Activated CD8-positive, alpha-beta memory T cell treated with anti-CD3 and anti-CD28 coated beads, Interleukin-2, amount 50 U/mL, for 48 hours (primary cell): Measurements from ENCODE around the gene P2RY8.
A peak's percentile ranks its signal among the peaks of the same experiment; 100 is the strongest.
"Not testable (repeated sequence)": the region's sequence is repeated elsewhere in the genome, so short reads cannot be mapped to it uniquely, and the experiment has no call there.

Experiments
- DNase-seq: peaks from one replicate; pipeline ENCODE4 v3.0.0-alpha.2; 2020

The P2RY8 gene

DNA sequence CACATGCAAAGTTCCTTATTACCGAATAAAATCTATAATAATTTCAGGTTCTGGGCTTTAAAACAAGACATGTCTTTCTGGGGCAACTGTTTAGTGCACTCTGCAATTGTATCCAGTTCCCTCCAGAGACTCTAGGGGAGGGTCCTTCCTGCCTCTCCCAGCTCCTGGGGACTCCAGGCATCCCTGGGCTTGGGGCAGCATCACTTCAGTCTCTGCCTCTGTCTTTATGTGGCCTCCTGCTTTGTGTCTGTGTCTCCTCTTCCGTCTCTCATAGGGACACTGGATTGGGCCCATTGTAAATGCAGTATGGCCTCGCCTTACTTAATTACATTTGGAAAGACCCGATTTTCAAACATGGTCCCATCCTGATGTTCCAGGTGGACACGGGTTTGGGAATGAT is 73.4 kb downstream of the P2RY8 start:
- peak; percentile 53 for DNase-seq

DNA sequence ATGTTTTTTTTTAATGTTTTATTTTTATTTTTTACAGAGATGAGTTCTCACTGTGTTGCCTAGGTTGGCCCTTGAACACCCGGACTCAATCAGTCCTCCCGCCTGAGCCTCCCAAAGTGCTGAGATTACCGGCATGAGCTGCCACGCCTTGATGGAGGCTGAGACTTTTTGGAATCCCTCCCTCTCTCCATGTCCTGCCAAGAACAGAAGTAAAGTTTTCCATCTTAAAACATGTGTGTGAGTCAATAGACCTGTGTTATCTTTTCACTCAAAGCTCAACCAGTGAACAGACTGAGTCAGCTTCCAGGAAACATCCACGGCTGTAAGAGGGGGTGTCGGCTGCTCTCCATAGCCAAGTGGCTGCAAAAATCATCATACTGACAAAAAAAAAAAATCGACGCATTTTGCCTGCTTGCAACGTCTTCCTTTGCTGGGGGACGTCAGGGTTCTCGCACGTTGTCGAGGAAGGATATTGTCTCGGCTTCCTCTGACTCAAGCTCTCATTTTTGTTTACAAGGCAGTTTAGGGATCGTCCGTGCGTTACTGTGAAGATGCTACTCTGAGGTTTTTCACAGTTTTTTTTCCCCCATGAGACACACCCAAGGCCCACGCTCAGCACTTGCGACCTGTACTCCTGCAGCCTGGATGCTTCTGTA is 74.3 kb downstream of the P2RY8 start:
- DNase-seq: peak; percentile 74

DNA sequence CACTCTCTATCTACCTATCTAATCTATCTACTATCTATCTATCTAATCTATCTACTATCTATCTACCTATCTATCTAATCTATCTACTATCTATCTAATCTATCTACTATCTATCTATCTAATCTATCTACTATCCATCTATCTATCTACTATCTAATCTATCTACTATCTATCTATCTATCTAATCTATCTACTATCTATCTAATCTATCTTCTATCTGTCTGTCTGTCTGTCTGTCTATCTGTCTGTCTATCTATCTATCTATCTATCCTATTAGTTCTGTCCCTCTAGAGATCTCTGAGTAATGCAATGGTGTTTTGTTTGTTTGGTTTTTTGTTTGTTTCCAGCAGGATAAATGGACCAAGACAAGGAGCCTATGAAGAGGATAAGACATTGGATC is 74.9 kb downstream of the P2RY8 start:
- no peak for DNase-seq

DNA sequence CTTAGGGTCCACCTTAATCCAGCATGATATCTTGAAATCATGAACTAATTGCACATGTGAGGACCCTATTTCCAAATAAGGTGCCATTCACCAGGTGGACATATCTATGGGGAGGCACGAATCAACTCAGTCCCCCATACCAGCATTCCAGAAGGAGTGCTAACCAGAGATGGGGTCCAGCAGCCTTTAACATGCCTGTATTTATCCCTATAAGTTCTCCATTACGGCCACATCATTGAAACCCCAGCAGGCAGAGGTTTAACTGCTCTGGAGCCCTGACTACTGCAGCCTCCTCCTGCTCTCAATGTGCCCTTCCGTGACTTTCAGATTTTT is 81.1 kb downstream of the P2RY8 start:
- DNase-seq: peak; percentile 17

DNA sequence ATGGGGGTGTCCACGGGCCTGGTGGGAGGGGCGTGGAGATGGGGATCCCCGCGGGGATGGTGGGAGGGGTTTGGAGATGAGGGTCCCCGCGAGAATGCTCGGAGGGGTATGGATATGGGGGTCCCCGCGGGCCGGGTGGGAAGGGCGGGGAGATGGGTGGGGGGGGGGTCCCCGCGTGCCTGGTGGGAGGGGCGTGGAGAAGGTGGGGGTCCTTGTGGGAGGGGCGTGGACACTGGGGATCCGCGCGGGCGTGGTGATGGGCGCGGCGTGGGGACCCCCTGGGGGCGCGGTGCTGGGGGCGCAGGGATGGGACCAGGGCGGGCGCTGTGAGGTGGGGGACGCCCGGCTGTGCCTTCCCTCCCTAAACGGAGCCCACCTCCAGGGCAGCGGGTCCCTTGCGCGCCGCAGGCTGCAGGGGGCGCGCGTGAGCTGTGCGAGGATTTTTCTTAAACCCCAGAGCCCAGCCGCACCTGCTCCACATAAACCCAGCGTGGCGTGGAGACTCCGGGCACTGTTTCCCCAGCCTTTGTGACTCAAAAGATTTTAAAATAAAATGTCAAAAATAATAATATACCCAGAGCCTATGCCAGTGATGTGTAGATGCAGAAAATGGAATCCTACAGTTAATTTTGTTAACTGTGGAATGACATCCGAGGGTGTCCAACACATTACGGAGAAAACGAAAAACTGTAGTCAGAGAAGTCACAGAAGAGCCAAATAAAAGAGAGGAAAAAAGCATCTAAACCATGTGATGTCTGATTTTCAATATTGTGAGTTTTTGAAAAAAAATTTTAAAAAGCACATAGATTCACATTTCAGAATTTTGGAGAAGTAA is 82.8 kb downstream of the P2RY8 start:
- peak; percentile 99 for DNase-seq

DNA sequence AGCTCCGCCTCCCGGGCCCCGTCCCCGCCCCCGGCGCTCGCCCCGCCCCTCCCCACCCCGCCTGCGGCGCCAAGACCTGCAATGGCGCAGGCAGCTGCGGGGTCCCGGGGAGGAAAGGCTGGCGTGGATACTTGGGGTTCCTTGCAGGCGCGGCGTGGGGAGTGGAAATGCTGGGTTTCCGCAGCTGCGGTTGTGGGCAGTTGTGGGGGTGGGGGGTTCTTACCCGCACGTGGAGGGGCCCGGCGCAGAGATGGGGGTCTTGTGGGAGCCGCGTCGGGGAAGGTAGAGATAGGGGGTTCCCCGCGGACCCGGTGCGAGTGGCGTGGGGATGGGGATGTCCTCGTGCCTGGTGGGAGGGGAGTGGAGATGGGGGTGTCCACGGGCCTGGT is 83.6 kb downstream of the P2RY8 start:
- DNase-seq: no peak

DNA sequence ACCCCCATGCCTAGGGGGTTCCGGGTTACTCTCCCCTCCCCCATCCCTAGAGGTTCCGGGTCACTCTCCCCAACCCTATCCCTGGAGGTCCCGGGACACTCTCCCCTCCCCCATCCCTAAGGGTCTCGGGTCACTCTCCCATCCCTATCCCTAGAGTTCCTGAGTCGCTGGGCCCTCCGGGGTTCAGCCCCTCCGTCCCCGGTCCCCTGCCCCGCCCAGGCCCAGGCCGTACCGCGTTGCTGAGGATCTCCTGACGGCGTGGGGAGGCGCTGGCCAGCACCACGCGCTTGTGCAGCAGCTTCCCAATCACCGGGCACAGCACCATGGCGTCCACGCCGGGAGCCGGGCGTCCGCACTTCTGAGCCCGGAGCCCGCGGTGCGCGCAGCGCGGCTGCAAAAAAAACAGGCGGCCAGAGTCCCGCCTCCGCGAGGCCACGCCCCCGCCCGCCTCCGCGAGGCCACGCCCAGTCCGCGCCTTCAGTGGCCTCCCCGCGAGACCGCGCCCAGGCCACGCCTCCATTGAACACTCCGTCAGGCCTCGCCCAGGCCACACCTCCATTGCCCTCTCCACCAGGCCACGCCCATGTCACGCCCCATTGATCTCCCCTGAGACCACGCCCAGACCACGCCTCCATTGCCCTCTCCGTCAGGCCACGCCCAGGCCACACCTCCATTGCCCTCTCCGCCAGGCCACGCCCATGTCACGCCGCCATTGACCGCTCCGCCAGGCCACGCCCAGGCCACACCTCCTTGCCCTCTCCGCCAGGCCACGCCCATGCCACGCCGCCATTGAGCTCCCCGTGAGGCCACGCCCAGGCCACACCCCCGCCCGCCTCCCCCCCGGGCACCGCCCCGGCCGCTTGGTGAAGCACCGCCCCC is 84.2 kb downstream of the P2RY8 start, which contains the start of gene ASMTL:
TSS of gene ASMTL (minus strand) at position 394 of the 879 bp plus-strand sequence. CDS start at position 325, 69 bp downstream.
- DNase-seq: peak; percentile 100

DNA sequence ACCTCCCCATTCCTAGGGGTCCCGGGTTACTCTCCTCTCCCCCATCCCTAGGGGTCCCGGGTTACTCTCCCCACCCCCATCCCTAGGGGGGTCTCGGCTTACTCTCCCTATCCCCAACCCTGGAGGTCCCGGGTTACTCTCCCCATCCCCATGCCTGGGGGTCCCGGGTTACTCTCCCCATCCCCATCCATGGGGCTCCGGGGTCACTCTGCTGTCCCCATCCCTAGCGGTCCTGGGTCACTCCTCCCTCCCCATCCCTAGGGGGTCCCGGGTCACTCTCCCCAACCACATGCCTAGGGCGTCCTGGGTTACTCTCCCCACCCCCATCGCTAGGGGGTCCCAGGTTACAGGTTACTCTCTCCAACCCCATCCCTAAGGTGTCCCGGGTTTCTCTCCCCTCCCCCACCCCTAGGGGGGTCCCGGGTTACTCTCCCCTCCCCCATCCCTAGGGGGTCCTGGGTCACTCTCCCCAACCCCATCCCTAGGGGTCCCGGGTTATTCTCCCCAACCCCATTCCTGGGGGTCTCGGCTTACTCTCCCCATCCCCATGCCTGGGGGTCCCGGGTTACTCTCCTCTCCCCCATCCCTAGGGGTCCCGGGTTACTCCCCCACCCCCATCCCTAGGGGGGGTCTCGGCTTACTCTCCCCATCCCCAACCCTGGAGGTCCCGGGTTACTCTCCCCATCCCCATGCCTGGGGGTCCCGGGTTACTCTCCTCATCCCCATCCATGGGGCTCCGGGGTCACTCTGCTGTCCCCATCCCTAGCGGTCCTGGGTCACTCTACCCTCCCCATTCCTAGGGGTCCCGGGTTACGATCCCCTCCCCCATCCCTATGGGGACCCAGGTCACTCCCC is 85.1 kb downstream of the P2RY8 start:
- DNase-seq: no peak

DNA sequence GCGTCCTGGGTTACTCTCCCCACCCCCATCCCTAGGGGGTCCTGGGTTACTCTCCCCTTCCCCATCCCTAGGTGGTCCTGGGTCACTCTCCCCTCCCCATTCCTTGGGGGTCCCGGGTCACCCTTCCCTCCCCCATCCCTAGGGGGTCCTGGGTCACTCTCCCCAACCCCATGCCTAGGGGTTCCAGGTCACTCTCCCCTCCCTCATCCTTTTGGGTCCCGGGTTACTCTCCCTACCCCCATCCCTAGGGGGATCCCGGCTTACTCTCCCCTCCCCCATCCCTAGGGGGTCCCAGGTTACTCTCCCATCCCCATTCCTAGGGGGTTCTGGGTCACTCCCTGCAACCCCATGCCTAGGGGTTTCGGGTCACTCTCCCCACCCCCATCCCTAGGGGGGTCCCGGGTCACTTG is 85.7 kb downstream of the P2RY8 start:
- DNase-seq: no peak

DNA sequence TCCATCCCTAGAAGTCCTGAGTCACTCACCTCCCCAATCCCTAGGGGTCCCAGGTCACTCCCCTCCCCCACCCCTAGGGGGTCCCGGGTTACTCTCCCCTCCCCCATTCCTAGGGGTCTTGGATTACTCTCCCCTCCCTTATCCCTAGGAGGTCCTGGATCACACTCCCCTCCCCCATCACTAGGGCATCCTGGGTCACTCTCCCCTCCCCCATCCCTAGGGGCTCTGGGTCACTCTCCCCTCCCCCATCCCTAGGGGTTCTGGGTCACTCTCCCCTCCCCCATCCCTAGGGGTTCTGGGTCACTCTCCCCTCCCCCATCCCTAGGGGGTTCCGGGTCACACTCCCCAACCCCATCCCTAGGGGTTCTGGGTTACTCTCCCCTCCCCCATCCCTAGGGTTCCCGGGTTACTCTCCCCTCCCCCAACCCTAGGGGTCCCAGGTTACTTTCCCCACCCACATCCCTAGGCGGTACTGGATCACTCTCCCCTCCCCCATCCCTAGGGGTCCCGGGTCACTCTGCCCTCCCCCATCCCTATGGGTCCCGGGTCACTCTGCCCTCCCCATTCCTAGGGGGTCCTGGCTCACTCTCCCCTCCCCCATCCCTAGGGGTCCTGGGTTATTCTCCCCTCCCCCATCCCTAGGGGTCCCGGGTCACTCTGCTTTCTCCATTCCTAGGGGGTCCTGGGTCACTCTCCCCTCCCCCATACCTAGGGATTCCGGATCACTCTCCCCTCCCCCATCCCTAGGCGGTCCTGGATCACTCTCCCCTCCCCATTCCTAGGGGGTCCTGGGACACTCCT is 86.4 kb downstream of the P2RY8 start:
- peak; percentile 53 for DNase-seq

DNA sequence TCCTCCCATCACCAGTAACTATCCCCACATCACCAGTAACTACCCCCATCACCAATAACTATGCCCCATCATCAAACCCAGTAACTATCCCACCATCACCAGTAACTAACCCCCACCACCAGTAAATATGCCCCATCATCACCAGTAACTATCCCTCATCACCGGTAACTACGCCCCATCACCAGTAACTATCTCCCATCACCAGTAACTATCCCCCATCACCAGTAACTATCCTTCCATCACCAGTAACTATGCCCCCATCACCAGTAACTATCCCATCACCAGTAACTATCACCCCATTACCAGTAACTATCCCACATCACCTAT is 87.2 kb downstream of the P2RY8 start:
- DNase-seq: no peak

DNA sequence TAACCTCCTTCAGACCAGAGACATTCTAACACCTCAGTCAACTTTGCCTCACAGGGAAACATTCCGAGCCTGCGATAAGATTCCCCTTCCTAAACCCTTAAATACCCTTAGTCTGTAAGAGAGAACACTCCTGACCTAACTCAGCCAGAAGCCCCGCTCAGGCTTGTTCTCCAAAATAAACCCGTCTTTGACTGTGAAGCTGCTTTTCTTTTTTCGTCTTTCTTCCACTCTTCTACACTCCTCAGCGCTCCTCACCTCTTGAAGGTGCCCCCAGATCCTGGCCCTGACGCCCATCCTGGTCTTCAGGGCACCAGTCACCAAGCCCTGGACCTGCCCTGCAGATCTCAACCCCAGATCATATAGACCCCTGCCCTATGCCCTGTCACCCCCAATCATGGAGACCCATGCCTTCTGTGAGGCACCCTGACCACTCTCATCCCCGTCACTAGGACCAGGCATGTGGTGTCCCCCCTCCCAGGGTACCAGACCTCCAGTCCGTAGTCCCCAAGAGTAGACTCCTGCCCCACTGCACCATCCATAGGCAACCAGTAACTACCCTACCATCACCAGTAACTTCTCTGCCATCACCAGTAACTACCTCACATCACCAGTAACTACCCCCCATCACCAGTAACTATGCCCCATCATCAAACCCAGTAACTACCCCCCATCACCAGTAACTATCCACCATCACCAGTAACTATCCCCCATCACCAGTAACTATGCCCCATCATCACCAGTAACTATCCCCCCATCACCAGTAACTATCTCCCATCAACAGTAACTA is 87.8 kb downstream of the P2RY8 start:
- DNase-seq: peak; percentile 46

DNA sequence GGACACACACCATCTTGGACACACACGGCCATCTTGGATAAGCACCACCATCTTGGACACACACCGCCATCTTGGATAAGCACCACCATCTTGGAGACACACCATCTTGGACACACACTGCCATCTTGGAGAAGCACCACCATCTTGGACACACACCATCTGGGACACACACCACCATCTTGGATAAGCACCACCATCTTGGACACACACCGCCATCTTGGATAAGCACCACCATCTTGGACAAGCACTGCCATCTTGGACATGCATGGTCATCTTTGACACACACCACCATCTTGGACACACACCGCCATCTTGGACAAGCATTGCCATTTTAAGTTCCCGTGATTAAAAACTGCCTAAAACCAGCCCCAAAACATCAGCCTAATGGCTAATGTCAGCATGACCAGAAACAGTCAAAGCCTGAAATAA is 88.4 kb downstream of the P2RY8 start:
- peak; percentile 42 for DNase-seq

DNA sequence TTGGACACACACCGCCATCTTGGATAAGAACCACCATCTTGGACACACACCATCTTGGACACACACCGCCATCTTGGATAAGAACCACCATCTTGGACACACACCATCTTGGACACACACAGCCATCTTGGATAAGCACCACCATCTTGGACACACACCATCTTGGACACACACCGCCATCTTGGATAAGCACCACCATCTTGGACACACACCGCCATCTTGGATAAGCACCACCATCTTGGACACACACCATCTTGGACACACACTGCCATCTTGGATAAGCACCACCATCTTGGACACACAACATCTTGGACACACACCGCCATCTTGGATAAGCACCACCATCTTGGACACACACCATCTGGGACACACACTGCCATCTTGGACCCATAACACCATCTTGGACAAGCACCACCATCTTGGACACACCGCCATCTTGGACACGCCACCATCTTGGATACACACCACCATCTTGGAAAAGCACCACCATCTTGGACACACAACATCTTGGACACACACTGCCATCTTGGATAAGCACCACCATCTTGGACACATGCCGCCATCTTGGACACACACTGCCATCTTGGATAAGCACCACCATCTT is 88.9 kb downstream of the P2RY8 start:
- DNase-seq: not testable (repeated sequence)

DNA sequence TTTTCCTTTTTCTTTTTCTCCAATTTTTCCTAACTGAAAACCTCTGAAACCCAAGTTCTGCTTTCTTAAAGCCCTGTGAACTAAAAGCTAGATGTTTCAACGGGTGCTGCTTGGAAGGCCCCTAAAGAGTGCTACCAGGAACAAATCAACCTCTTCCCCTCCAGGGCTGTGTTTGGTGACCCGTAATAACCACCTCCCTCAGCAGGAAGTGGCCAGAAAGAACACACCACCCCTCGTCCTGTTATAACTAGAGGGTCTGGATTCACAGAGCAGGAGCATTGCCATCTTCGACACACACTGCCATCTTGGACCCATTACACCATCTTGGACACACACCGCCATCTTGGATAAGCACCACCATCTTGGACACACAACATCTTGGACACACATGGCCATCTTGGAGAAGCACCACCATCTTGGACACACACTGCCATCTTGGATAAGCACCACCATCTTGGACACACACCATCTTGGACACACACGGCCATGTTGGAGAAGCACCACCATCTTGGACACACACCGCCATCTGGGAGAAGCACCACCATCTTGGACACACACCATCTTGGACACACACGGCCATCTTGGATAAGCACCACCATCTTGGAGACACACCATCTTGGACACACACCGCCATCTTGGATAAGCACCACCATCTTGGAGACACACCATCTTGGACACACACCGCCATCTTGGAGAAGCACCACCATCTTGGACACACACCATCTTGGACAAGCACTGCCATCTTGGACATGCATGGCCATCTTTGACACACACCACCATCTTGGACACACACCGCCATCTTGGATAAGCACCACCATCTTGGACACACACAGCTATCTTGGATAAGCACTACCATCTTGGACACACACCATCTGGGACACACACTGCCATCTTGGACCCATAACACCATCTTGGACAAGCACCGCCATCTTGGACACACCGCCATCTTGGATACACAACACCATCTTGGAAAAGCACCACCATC is 89.7 kb downstream of the P2RY8 start:
- peak; percentile 53 for DNase-seq

DNA sequence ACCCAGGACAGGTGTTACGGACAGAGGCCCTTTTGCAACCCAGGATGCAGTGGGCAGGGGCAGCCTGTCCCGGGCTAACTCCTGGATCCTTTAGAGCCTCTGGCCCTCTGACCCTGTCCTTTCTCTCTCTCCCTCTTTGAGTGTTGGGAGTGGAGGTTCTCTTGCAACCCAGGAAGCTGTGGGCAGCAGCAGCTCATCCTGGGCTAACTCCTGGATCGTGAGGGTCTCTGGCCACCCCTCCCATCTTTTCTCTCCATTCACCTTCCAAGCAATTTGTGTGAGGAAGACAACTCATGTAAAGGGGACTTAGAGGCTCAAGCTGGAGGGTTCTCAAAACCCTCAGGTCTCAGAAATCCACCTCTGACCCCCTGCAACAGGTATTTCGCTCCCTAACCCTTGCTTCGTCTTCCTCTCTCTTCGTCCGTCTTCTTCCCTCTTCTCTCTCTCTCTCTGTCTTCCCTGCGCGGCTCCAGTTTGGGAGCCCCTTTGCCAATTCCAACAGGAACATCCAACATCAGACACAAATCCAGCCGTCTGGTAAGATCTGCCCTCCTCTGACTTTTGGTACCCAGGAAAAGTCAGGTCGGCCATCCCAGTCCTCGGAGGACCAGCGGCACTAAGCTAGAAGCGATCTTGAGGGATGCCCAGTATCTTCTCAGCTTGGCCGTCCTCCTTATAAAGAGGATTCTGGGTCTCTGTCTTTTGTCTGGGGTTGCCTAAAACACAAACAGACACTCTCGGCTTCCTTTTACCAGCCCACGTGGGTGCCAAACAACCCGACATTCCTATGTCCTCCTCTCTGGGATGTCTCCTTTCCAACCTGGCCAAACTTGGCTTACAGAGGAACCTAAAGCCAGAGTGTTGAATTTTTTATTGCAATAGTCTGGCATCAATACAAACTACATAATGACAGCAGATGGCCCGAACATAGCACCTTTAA is 92.2 kb downstream of the P2RY8 start:
- DNase-seq: peak; percentile 42

DNA sequence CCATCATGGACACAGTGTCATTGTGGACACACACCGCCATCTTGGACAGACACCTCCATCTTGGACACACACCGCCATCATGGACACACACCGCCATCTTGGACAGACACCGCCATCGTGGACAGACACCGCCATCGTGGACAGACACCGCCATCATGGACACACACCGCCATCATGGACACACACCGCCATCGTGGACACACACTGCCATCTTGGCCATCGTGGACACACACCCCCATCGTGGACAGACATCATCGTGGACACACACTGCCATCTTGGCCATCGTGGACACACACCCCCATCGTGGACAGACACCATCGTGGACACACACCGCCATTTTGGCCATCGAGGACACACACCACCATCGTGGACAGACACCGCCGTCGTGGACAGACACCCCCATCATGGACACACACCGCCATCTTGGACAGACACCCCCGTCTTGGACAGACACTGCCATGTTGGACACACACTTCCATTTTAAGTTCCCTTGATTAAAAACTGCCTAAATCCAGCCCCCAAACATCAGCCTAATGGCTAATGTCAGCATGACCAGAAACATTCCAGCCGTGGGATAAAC is 93.4 kb downstream of the P2RY8 start:
- DNase-seq: peak; percentile 40
